K562 (cell line): ENCODE measurements around the gene NAPB. TPM values are rescaled to one million over a fixed set of nuclear protein-coding genes. Genes with fewer than 3 reads are reported as not detected.

Source experiments
- ATAC-seq: fragments of 200-7000 bp; cut with Tn5 transposase; 3 replicates; pipeline ENCODE4 v1.9.1; 2020; ENCODE audit warnings: moderate library complexity
- BruUV-seq: library from RNA; stranded (reverse); fragments of 400-500 nt; replicated peaks from 2 replicates; lab custom pipeline; 2021; lab: Mats Ljungman, UMichigan
- CTCF ChIA-PET: fragments of 300-600 bp; formaldehyde crosslinking; extraction: SDS; loops from one replicate; lab custom pipeline; 2021; ENCODE audit warnings: low intra/inter-chr PET ratio; lab: Yijun Ruan, JAX
- POLR2A ChIA-PET: fragments of 300-600, 350-650 bp; sonication (Branson Sonifier 250); formaldehyde crosslinking; extraction: SDS; loops from one replicate; lab custom pipeline; 2021; ENCODE audit warnings: antibody characterized with exemption, inconsistent platforms; lab: Yijun Ruan, JAX
- DNase-seq, 4 experiments: peaks; one replicate each; pipeline versions ENCODE4 v3.0.0 to v3.0.0-alpha.2; 2011 to 2018; ENCODE audit warnings: low spot score in 3 of 4, mixed read lengths in 3 of 4; ENCODE audit errors: extremely low read depth in 1 of 4
- FAIRE-seq: peaks from 2 replicates; lab custom pipeline; 2011; peaks lifted over from hg19 to GRCh38; lab: Jason Lieb, UNC
- H2AFZ ChIP-seq: 2 replicates; pipeline ENCODE4 v1.6.0; 2011; ENCODE audit warnings: low read depth, low read length, control low read depth, inconsistent platforms
- H3K27ac ChIP-seq: fragments of 200-600 bp; 3 replicates; pipeline ENCODE4 v1.8.0; 2011; ENCODE audit warnings: low read depth, mild to moderate bottlenecking, control low read depth, inconsistent platforms, low read length, moderate library complexity, mixed read lengths; ENCODE audit errors: extremely low read depth
- H3K27me3 ChIP-seq, 2 experiments: fragments of 300-600 bp in 1 of 2; 2 replicates in 1 of 2; 3 replicates in 1 of 2; pipeline versions ENCODE4 v1.6.0 to v1.8.0; 2011; ENCODE audit warnings: inconsistent platforms in 2 of 2, low read length in 2 of 2, mild to moderate bottlenecking in 1 of 2, mixed read lengths in 1 of 2, moderate library complexity in 1 of 2; ENCODE audit not compliant: control insufficient read depth in 2 of 2, insufficient read depth in 2 of 2
- H3K36me3 ChIP-seq: fragments of 300-600 bp; 3 replicates; pipeline ENCODE4 v1.8.0; 2011; ENCODE audit warnings: mild to moderate bottlenecking, low read length, inconsistent platforms; ENCODE audit not compliant: control insufficient read depth, insufficient read depth
- H3K4me1 ChIP-seq, 2 experiments: fragments of 200-600 bp in 1 of 2; replicated peaks in 1 of 2; 2 replicates in 1 of 2; 3 replicates in 1 of 2; pipeline versions ENCODE4 v1.5.1 to v1.8.0; 2011; ENCODE audit warnings: inconsistent platforms in 2 of 2, low read length in 2 of 2, mild to moderate bottlenecking in 1 of 2, mixed read lengths in 1 of 2, moderate library complexity in 1 of 2; ENCODE audit not compliant: control insufficient read depth in 2 of 2, insufficient read depth in 2 of 2
- H3K4me2 ChIP-seq: 2 replicates; pipeline ENCODE4 v1.6.1; 2011; ENCODE audit warnings: low read length, control low read depth, inconsistent platforms, mixed read lengths; ENCODE audit not compliant: insufficient read depth
- H3K4me3 ChIP-seq: fragments of 200-600 bp; sonication (generic), shearing (Covaris generic); 2 replicates; pipeline ENCODE4 v1.5.1; 2016; ENCODE audit warnings: control low read depth, inconsistent platforms
- H3K79me2 ChIP-seq: fragments of 200-600 bp; 3 replicates; pipeline ENCODE4 v1.8.0; 2011; ENCODE audit warnings: low read length, inconsistent platforms; ENCODE audit not compliant: control insufficient read depth, insufficient read depth
- H3K9ac ChIP-seq, 2 experiments: 2 replicates each; pipeline versions ENCODE4 v1.6.0 to v1.6.1; 2011; ENCODE audit warnings: low read depth in 2 of 2, low read length in 2 of 2, control low read depth in 1 of 2, inconsistent platforms in 1 of 2, mild to moderate bottlenecking in 1 of 2, mixed read lengths in 1 of 2; ENCODE audit not compliant: insufficient read depth in 1 of 2
- H3K9me1 ChIP-seq: one replicate; pipeline ENCODE4 v1.6.0; 2011; ENCODE audit warnings: inconsistent platforms, mild to moderate bottlenecking, low read length, moderate library complexity; ENCODE audit not compliant: control insufficient read depth, insufficient read depth
- H3K9me3 ChIP-seq: replicated peaks from 2 replicates; pipeline ENCODE4 v1.5.1; 2011; ENCODE audit warnings: low read depth, low read length, inconsistent platforms; ENCODE audit not compliant: control insufficient read depth, insufficient read depth
- H4K20me1 ChIP-seq: replicated peaks from 2 replicates; pipeline ENCODE4 v1.6.1; 2011; ENCODE audit warnings: low read length, inconsistent platforms, mixed read lengths; ENCODE audit not compliant: control insufficient read depth, insufficient read depth
- CHD1 ChIP-seq: fragments of 200-600 bp; sonication (generic); IDR thresholded peaks from one replicate; pipeline ENCODE4 v1.6.1; 2012; ENCODE audit warnings: mild to moderate bottlenecking, moderate library complexity, low read length, inconsistent platforms
- DLX4 ChIP-seq: fragments of 250-450 bp; sonication (Bioruptor Pico); IDR thresholded peaks from 2 replicates; pipeline ENCODE4 v1.6.1; 2021; ENCODE audit warnings: mild to moderate bottlenecking
- ESRRA ChIP-seq: fragments of 450-650 bp; IDR thresholded peaks from 2 replicates; pipeline ENCODE4 v1.6.1; 2014; ENCODE audit warnings: low read depth, mild to moderate bottlenecking, moderate library complexity, borderline replicate concordance
- FOXK2 ChIP-seq, 2 experiments: fragments of 450-650 bp; IDR thresholded peaks in 1 of 2; conservative IDR thresholded peaks in 1 of 2; 2 replicates each; pipeline ENCODE4 v1.6.1; 2016; ENCODE audit warnings: low read depth in 2 of 2, mild to moderate bottlenecking in 1 of 2
- KDM5B ChIP-seq: fragments of 200-600 bp; sonication (generic); IDR thresholded peaks from 2 replicates; pipeline ENCODE4 v1.6.1; 2012; ENCODE audit warnings: low read depth, mild to moderate bottlenecking, moderate library complexity, low read length, control low read depth, inconsistent platforms; ENCODE audit not compliant: insufficient replicate concordance
- MYC ChIP-seq, 2 experiments: fragments of 250-450 bp in 1 of 2; sonication (Bioruptor Pico) in 1 of 2; IDR thresholded peaks; 2 replicates each; pipeline versions ENCODE4 v1.5.1 to v1.6.1; 2012 to 2021; ENCODE audit warnings: low read depth in 2 of 2, borderline replicate concordance in 1 of 2, improper control_type of control experiment in 1 of 2, low read length in 1 of 2, mild to moderate bottlenecking in 1 of 2, moderate library complexity in 1 of 2
- RBM25 ChIP-seq: fragments of 200-400 bp; formaldehyde crosslinking; IDR thresholded peaks from 2 replicates; pipeline ENCODE4 v1.6.1; 2018; ENCODE audit warnings: low read length, low read depth, moderate library complexity; ENCODE audit not compliant: severe bottlenecking
- RNF2 ChIP-seq: sonication (generic); IDR thresholded peaks from 2 replicates; pipeline ENCODE4 v1.6.1; 2016
- XRCC5 ChIP-seq: fragments of 200-400 bp; formaldehyde crosslinking; IDR thresholded peaks from 2 replicates; pipeline ENCODE4 v1.6.1; 2017; ENCODE audit warnings: low read depth, mild to moderate bottlenecking, low read length
- YY1 ChIP-seq, 3 experiments: IDR thresholded peaks; 2 replicates each; pipeline ENCODE4 v1.6.1; 2011; ENCODE audit warnings: low read length in 2 of 3, mild to moderate bottlenecking in 2 of 3, moderate library complexity in 2 of 3, borderline replicate concordance in 1 of 3, control low read depth in 1 of 3, low read depth in 1 of 3; ENCODE audit not compliant: insufficient read depth in 3 of 3, insufficient replicate concordance in 2 of 3, control insufficient read depth in 1 of 3, insufficient read length in 1 of 3; ENCODE audit errors: extremely low read depth in 1 of 3
- ZBTB1 ChIP-seq: sonication (generic); formaldehyde crosslinking; IDR thresholded peaks from 2 replicates; pipeline ENCODE4 v1.8.1; 2023; ENCODE audit warnings: missing genetic modification reagents, low read depth, mild to moderate bottlenecking, borderline replicate concordance
- ZBTB8A ChIP-seq: fragments of 450-650 bp; IDR thresholded peaks from 2 replicates; pipeline ENCODE4 v1.6.1; 2018; ENCODE audit warnings: mild to moderate bottlenecking, moderate library complexity; ENCODE audit not compliant: partially characterized antibody
- ZNF121 ChIP-seq: sonication (generic); formaldehyde crosslinking; conservative IDR thresholded peaks from 2 replicates; pipeline ENCODE4 v1.8.0; 2022; ENCODE audit warnings: missing genetic modification reagents
- ZNF830 ChIP-seq: fragments of 250-450 bp; sonication (Bioruptor Pico); IDR thresholded peaks from 2 replicates; pipeline ENCODE4 v1.5.0; 2021; ENCODE audit warnings: mild to moderate bottlenecking
- WGBS: fragments of 100-300 bp; shearing (Covaris generic); methylation state at CpG from one replicate; pipeline ENCODE4 v1.1.6; 2016; ENCODE audit warnings: low coverage, mixed read lengths; ENCODE audit not compliant: insufficient coverage; ENCODE audit errors: missing lambda C conversion rate; 5-methylcytosine and 5-hydroxymethylcytosine counted together
- in situ Hi-C: fragments of 300-500 bp; cut with MboI; formaldehyde crosslinking; loops from 4 replicates; pipeline ENCODE4 v1.15.0; 2018; ENCODE audit warnings: inconsistent platforms, mixed read lengths
- intact Hi-C: fragments of 100-400 bp; cut with micrococcal nuclease; formaldehyde crosslinking; loops from 2 replicates; pipeline ENCODE4 v1.14.2; 2022
- polyA plus RNA-seq, 8 experiments: library from polyadenylated mRNA; depleted of rRNA in 4 of 8; stranded (reverse) in 5 of 8; unstranded in 3 of 8; fragments of >200 nt; fragmentation: Nextera tagmentation in 2 of 8; fragmentation: Illumina TruSeq in 1 of 8; extraction: Ambion mirVana in 2 of 8; extraction: Trizol in 1 of 8; gene quantifications; 2 replicates each; pipeline versions ENCODE4 v1.2.1 to v1.2.3, GENCODE V29; 2011 to 2014; ENCODE audit warnings: inconsistent platforms in 1 of 8, missing spikeins in 1 of 8
- total RNA-seq, 7 experiments: library from RNA; depleted of rRNA in 6 of 7; stranded (reverse); fragments of >200 nt in 6 of 7; fragmentation: Illumina TruSeq in 2 of 7; extraction: Trizol in 2 of 7; gene quantifications; 2 replicates each; pipeline versions ENCODE4 v1.2.1 to v1.2.3, GENCODE V29; 2011 to 2021; ENCODE audit warnings: low replicate concordance in 1 of 7

Gene NAPB
- total and polyA plus RNA-seq, 9 of the 15 experiments (the other 6 are each of a cell fraction or from before 2014, with no cell fraction given): 1.4 to 7.7 (median 5.2) TPM

DNA sequence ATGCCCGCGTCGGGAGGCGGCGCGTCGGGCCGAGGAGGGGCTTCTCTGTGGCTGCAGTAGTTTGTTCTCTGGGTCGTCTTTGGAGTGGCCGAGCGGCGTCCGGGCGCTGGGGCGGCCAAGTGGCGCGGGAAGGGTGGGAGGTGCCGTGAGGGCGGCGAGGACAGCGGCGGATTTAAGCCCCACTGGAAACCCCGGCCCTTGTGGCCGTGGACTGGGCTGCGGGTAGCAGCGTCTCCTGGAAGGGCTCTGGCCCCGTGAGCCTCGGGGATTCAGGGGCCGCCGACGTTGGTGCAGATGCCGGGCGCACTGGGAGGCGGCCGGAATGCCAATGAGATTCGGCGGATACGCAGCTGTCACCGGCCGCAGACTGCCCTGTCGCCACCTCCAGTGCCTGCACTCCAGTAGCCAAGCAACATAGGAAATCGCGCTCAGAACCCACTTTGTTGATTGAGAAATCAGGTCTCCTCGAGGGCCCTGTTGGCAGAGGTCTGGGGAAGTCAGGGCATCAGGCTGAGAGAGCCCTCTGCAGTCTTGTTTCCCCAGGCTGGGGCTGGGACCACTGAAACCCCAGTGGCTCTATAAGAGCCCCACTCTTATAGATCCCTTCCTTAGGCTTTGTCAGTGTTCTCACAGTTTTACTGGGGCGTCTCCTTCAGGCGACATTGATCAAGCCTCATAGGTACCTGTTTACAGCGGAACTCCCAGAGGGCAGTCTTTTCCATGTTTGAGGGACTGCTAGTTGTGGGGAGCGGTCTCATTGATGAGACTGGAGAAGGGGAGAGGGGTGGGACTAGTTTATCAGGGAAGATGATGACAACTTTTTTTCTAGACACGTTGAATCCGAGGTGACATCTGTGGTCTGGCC lies 58.7 kb downstream of the NAPB start (continued):
- no peak for TF ChIP-seq RNF2
- no peak for TF ChIP-seq YY1 (IDR thresholded peaks at IDR 0.05; ENCODE audit: borderline replicate concordance in 1 of 3, control insufficient read depth in 1 of 3, extremely low read depth in 1 of 3, insufficient read depth in 3 of 3, insufficient read length in 1 of 3, insufficient replicate concordance in 2 of 3, low read depth in 1 of 3, low read length in 2 of 3)
- TF ChIP-seq KDM5B: no peak
- TF ChIP-seq ZBTB1 (CRISPR knock-in tag): no peak
- no peak for TF ChIP-seq ZNF121

DNA sequence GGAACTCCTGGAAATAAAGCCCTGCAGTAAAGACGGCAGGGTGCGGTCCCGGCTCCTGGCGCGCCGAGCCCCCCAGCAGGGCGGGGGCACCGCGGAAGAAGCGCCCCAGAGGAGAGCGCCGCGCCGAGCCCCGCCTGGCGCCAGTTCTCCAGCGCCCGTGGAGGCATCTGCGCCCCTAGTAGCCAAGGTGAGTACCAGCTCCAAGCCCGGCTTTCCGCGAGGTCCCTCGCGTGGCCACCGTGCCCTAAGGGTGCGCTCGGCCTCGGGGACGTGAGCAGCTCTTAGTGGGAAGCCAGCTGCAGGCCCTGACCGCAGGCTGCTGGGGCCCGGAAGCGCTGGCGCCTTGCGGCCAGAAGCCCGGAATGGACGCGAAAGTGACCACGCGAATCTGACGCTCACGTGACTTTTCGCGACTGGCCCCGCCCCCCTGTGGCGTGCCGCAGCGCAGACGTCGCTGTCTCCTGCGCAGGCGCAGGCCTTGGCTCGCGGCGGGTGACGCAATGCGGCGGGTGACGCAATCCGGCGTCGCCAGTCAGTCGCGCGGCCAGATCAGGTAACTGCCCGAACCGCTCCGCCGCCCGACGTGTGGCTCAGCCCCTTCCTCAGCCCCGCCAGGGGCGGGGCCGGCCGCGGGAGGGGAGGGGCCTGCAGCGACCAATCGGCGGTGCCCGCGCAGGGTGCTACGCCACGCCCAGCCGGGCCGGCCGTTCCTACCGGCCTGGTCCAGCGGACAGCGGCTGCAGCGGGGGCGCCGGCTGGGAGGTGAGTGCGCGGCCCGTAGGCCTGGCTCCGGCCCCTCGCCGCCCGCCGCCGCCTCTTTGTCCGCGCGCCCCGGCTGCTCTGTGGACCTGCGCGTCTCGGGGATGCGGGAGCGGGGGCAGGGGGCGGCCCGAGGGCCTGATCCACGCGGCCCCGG lies 59.6 kb downstream of the NAPB start, which contains the start of gene GZF1:
Gene GZF1, plus strand, starts transcription at position 707 of the 916 bp plus-strand sequence. CDS start 2,202 bp downstream, outside the sequence.
- peaks cover 11% of the 10 kb centered on the region; the same call in 1 of the 2 replicates for H4K20me1 ChIP-seq
- H3K4me3 ChIP-seq: peak within 1 kb of the TSS; percentile 86
- H3K9ac ChIP-seq: peak within 1 kb of the TSS; percentile 95 to 99
- H3K4me2 ChIP-seq: peak within 1 kb of the TSS; percentile 95
- ATAC-seq: peak; percentile 85
- intact Hi-C loops (loop anchor here (1.0 to 5.0 kb wide), 2 partner anchors 11 to 51 kb away; partner anchors contain the start of gene NXT1), in situ Hi-C loops (no loop called here)
- peaks cover 32 to 39% of the 10 kb centered on the region in 2 experiments for H3K4me1 ChIP-seq
- H3K9me1 ChIP-seq: no peaks in the 10 kb centered on the region
- ChIA-PET POLR2A (interaction anchor here (0.7 to 1.0 kb wide), 2 partner anchors 9 to 386 kb away, joined by 3 read pairs; no protein-coding TSS in a partner anchor), CTCF (no interaction called here)
- peaks cover 30% of the 10 kb centered on the region; the same call in 2 of the 3 replicates for H3K36me3 ChIP-seq
- H3K9me3 ChIP-seq: no peaks in the 10 kb centered on the region
- H3K27ac ChIP-seq: peak within 1 kb of the TSS; percentile 99
- peaks cover 57% of the 10 kb centered on the region for H3K79me2 ChIP-seq
- WGBS: 2% methylated on average over 29 of the region's 114 CpGs
- no peaks in the 10 kb centered on the region for H3K27me3 ChIP-seq
- BruUV-seq: no TSS peak
- peak; percentile 90 to 96 (median 92) for DNase-seq
- peak within 1 kb of the TSS; percentile 79 for H2AFZ ChIP-seq
- FAIRE-seq: peak; percentile 88
- peak; percentile 93; the same call in 1 of the 2 replicates for TF ChIP-seq ESRRA
- peak; percentile 84 for TF ChIP-seq RBM25
- TF ChIP-seq FOXK2 (conservative IDR thresholded peaks at IDR 0.05 in 1 of 2, IDR thresholded peaks at IDR 0.05 in 1 of 2; ENCODE audit: low read depth in 2 of 2): peak in 1 of 2 experiments; percentile 81; a peak in 2 of 4 replicates
- TF ChIP-seq XRCC5: no peak
- peak; percentile 91 for TF ChIP-seq MYC (IDR thresholded peaks at IDR 0.05; ENCODE audit: low read depth, low read length)
- TF ChIP-seq MYC (CRISPR knock-in tag; IDR thresholded peaks at IDR 0.05; ENCODE audit: borderline replicate concordance, low read depth): peak; percentile 64; the same call in 1 of the 2 replicates
- TF ChIP-seq DLX4 (CRISPR knock-in tag): no peak
- TF ChIP-seq CHD1: peak; percentile 59
- TF ChIP-seq ZBTB8A: no peak
- no peak for TF ChIP-seq ZNF830 (CRISPR knock-in tag)
